Thyroid gland (tissue), 4 donors: ENCODE measurements around the gene THBD.

Source experiments
- CTCF ChIP-seq, 6 experiments: fragments of 200-600 bp in 3 of 6; fragments of 450-650 bp in 3 of 6; sonication (generic) in 3 of 6; IDR thresholded peaks; one replicate each; pipeline ENCODE4 v1.5.1; 2016 to 2019; ENCODE audit warnings: antibody characterized with exemption in 6 of 6, mild to moderate bottlenecking in 2 of 6, inconsistent platforms in 1 of 6, moderate library complexity in 1 of 6
- POLR2A ChIP-seq, 2 donors: fragments of 450-650 bp; IDR thresholded peaks; one replicate each; pipeline ENCODE4 v1.6.1; 2017; ENCODE audit warnings: antibody characterized with exemption in 2 of 2, mild to moderate bottlenecking in 2 of 2, moderate library complexity in 1 of 2

DNA sequence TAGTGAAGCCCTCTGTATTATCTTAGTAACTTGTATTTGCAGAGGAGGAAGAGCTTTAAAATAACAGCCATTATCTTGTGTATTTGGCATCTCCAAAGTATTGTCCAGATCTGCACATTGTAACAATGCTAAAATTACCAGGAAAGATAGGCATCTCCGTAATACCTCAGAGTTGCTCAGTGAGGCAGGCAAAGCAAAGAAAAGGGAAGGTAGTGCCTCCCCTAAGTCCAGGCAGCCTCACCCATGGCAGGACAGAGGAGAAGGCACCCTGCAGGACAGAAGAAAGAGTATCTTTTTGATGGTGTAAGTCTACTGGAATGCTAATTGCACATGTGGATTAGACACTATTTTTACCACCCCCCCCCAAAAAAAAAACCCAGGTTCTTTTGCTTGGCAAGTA lies 27.9 kb downstream of the THBD start:
- TF ChIP-seq CTCF (IDR thresholded peaks at IDR 0.05): no peak
- TF ChIP-seq POLR2A (IDR thresholded peaks at IDR 0.05): no peak
